HEK293 (cell line): ENCODE measurements around the gene CEND1.
A peak's percentile ranks its signal among the peaks of the same experiment; 100 is the strongest.

Experiments
- CTCF ChIA-PET: fragments of 350-600 bp; formaldehyde crosslinking; extraction: SDS; loops from one replicate; lab custom pipeline; 2021; ENCODE audit warnings: antibody characterized with exemption; lab: Yijun Ruan, JAX
- POLR2A ChIA-PET: fragments of 300-600 bp; formaldehyde crosslinking; extraction: SDS; loops from one replicate; lab custom pipeline; 2020; ENCODE audit warnings: antibody characterized with exemption, inconsistent platforms; lab: Yijun Ruan, JAX
- H3K27ac ChIP-seq: fragments of 200-500 bp; sonication (Bioruptor generic); 2 replicates; pipeline ENCODE4 v1.5.1; 2014; ENCODE audit warnings: low read depth, low read length, control low read depth, inconsistent platforms; ENCODE audit errors: extremely low read depth
- H3K36me3 ChIP-seq, 2 experiments: fragments of 200-500 bp in 1 of 2; sonication (Bioruptor generic) in 1 of 2; 1 replicate in 1 of 2; 2 replicates in 1 of 2; pipeline ENCODE4 v1.5.1; 2014 to 2017; ENCODE audit warnings: inconsistent platforms in 2 of 2, low read length in 2 of 2; ENCODE audit not compliant: control insufficient read depth in 2 of 2, insufficient read depth in 1 of 2
- H3K4me1 ChIP-seq: fragments of 200-500 bp; sonication (Bioruptor generic); 2 replicates; pipeline ENCODE4 v1.5.1; 2014; ENCODE audit warnings: mild to moderate bottlenecking, low read length, inconsistent platforms; ENCODE audit not compliant: control insufficient read depth, insufficient read depth
- H3K4me3 ChIP-seq: 2 replicates; pipeline ENCODE4 v1.5.1; 2011; ENCODE audit warnings: low read depth, mild to moderate bottlenecking, control low read depth, low read length, moderate library complexity
- H3K9me3 ChIP-seq: fragments of 200-500 bp; sonication (Bioruptor generic); 2 replicates; pipeline ENCODE4 v1.5.1; 2014; ENCODE audit warnings: low read depth, low read length, inconsistent platforms; ENCODE audit not compliant: control insufficient read depth, insufficient read depth
- GLIS1 ChIP-seq: fragments of 450-650 bp; formaldehyde crosslinking; IDR thresholded peaks from 2 replicates; pipeline ENCODE4 v1.5.1; 2016; ENCODE audit warnings: missing biosample characterization, missing genetic modification characterization
- KLF1 ChIP-seq: fragments of 450-650 bp; formaldehyde crosslinking; IDR thresholded peaks from 2 replicates; pipeline ENCODE4 v1.5.1; 2016; ENCODE audit warnings: missing biosample characterization, missing genetic modification characterization
- KLF8 ChIP-seq: fragments of 450-650 bp; formaldehyde crosslinking; IDR thresholded peaks from 2 replicates; pipeline ENCODE4 v1.5.1; 2016; ENCODE audit warnings: missing biosample characterization, missing genetic modification characterization
- KLF9 ChIP-seq: fragments of 450-650 bp; formaldehyde crosslinking; IDR thresholded peaks from 2 replicates; pipeline ENCODE4 v1.5.1; 2016; ENCODE audit warnings: missing biosample characterization, missing genetic modification characterization, low read depth
- SETDB1 ChIP-seq: IDR thresholded peaks from one replicate; pipeline ENCODE4 v1.6.1; 2017; ENCODE audit warnings: mild to moderate bottlenecking, low read length, moderate library complexity, mixed read lengths; ENCODE audit not compliant: insufficient read length
- SP3 ChIP-seq: fragments of 450-650 bp; formaldehyde crosslinking; IDR thresholded peaks from 2 replicates; pipeline ENCODE4 v1.5.1; 2016; ENCODE audit warnings: missing biosample characterization, missing genetic modification characterization
- ZBTB17 ChIP-seq: fragments of 450-650 bp; formaldehyde crosslinking; IDR thresholded peaks from 2 replicates; pipeline ENCODE4 v1.5.1; 2016; ENCODE audit warnings: missing biosample characterization, missing genetic modification characterization
- ZBTB8A ChIP-seq: fragments of 450-650 bp; formaldehyde crosslinking; IDR thresholded peaks from 2 replicates; pipeline ENCODE4 v1.5.1; 2016; ENCODE audit warnings: missing biosample characterization, missing genetic modification characterization
- ZEB2 ChIP-seq: fragments of 450-650 bp; formaldehyde crosslinking; IDR thresholded peaks from 2 replicates; pipeline ENCODE4 v1.5.1; 2016; ENCODE audit warnings: missing biosample characterization, missing genetic modification characterization
- ZFHX2 ChIP-seq: fragments of 450-650 bp; formaldehyde crosslinking; conservative IDR thresholded peaks from 2 replicates; pipeline ENCODE4 v1.5.1; 2016; ENCODE audit warnings: missing biosample characterization, missing genetic modification characterization
- ZIC2 ChIP-seq: fragments of 450-650 bp; formaldehyde crosslinking; IDR thresholded peaks from 2 replicates; pipeline ENCODE4 v1.5.1; 2016; ENCODE audit warnings: missing biosample characterization, missing genetic modification characterization
- ZNF292 ChIP-seq: fragments of 450-650 bp; formaldehyde crosslinking; IDR thresholded peaks from 2 replicates; pipeline ENCODE4 v1.5.1; 2016; ENCODE audit warnings: low read depth, missing biosample characterization, missing genetic modification characterization, borderline replicate concordance
- ZNF335 ChIP-seq: fragments of 450-650 bp; formaldehyde crosslinking; conservative IDR thresholded peaks from 2 replicates; pipeline ENCODE4 v1.5.1; 2016; ENCODE audit warnings: missing biosample characterization, missing genetic modification characterization
- ZNF416 ChIP-seq: fragments of 450-650 bp; formaldehyde crosslinking; IDR thresholded peaks from 2 replicates; pipeline ENCODE4 v1.5.1; 2016; ENCODE audit warnings: missing biosample characterization, missing genetic modification characterization
- ZNF423 ChIP-seq: fragments of 450-650 bp; formaldehyde crosslinking; IDR thresholded peaks from 2 replicates; pipeline ENCODE4 v1.5.1; 2016; ENCODE audit warnings: missing biosample characterization, missing genetic modification characterization
- ZNF561 ChIP-seq: fragments of 450-650 bp; IDR thresholded peaks from 2 replicates; pipeline ENCODE4 v1.5.1; 2018; ENCODE audit warnings: missing biosample characterization, missing genetic modification characterization, borderline replicate concordance
- ZNF629 ChIP-seq: fragments of 450-650 bp; formaldehyde crosslinking; IDR thresholded peaks from 2 replicates; pipeline ENCODE4 v1.5.1; 2017; ENCODE audit warnings: missing biosample characterization, missing genetic modification characterization
- ZNF660 ChIP-seq: fragments of 450-650 bp; IDR thresholded peaks from 2 replicates; pipeline ENCODE4 v1.5.1; 2018; ENCODE audit warnings: missing biosample characterization, mild to moderate bottlenecking, missing genetic modification characterization
- ZSCAN30 ChIP-seq: fragments of 450-650 bp; IDR thresholded peaks from 2 replicates; pipeline ENCODE4 v1.5.1; 2018; ENCODE audit warnings: missing biosample characterization, mild to moderate bottlenecking, missing genetic modification characterization, moderate library complexity
- TF ChIP-seq, protein P1 (sequence below): fragments of 450-650 bp; formaldehyde crosslinking; IDR thresholded peaks from 2 replicates; pipeline ENCODE4 v1.5.1; 2016; ENCODE audit warnings: missing biosample characterization, missing genetic modification characterization
- TF ChIP-seq, protein P2 (sequence below): fragments of 450-650 bp; formaldehyde crosslinking; optimal IDR thresholded peaks from 2 replicates; pipeline ENCODE3; 2016; ENCODE audit warnings: missing biosample characterization, mild to moderate bottlenecking, missing genetic modification characterization
- TF ChIP-seq, protein P3 (sequence below): fragments of 450-650 bp; formaldehyde crosslinking; IDR thresholded peaks from 2 replicates; pipeline ENCODE4 v1.5.1; 2016; ENCODE audit warnings: missing biosample characterization, missing genetic modification characterization
- TF ChIP-seq, protein P4 (sequence below): fragments of 450-650 bp; formaldehyde crosslinking; IDR thresholded peaks from 2 replicates; pipeline ENCODE4 v1.5.1; 2016; ENCODE audit warnings: missing biosample characterization, missing genetic modification characterization
- TF ChIP-seq, protein P5 (sequence below): fragments of 450-650 bp; formaldehyde crosslinking; IDR thresholded peaks from 2 replicates; pipeline ENCODE4 v1.5.1; 2016; ENCODE audit warnings: missing biosample characterization, missing genetic modification characterization
- TF ChIP-seq, protein P6 (sequence below): fragments of 450-650 bp; formaldehyde crosslinking; IDR thresholded peaks from 2 replicates; pipeline ENCODE4 v1.5.1; 2016; ENCODE audit warnings: missing biosample characterization, missing genetic modification characterization

Gene CEND1

DNA sequence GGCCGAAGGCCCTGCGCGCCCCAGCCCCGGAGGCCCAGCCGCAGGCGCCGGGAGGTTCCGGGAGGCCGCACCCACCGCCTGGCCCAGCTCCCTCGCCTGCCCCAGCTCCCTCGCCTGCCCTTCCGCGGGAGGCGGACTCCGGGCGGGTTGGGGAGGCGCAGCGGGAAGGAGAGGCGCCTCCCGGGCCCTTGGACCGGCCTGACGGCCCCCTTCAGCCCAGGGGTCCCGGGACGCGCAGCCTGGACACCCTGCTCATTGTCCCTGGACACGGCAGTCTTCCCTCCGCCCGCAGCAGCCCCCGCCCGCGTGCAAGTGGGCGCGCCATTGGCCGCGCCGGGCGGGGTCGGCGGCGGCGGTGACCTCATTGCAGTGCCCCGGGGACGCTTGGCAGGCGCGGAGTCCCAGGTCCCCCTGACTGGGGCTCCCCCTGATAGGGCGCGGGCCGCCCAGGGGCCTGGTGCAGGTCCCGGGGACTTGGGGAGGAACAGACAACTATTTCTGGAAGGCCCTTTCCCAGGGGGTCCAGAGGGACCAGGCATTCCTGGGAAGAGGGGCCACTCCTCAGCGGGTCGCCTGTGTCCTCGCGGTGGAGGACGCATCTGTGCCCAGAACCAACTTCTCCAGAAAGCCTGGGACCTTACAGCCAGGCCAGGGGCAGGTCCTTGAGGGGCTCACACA lies 43.4 kb upstream of the CEND1 start:
- ChIA-PET POLR2A (interaction anchor here (1.0 to 15.0 kb wide), 5 partner anchors 8 to 36 kb away, joined by 3 to 202 read pairs (median 4); partner anchors contain the start of genes PNPLA2, POLR2L and TSPAN4), CTCF (interaction anchor here (0.5 to 1.0 kb wide), 2 partner anchors 17 to 1569 kb away, joined by 3 to 4 read pairs; no protein-coding TSS in a partner anchor)
- no peaks in the 10 kb centered on the region; the same call in 1 of the 2 replicates for H3K4me1 ChIP-seq
- peak; percentile 55; the same call in 1 of the 2 replicates for TF ChIP-seq ZNF660 (tag by site-specific recombination)
- TF ChIP-seq ZEB2 (tag by site-specific recombination): no peak
- TF ChIP-seq ZNF561 (tag by site-specific recombination): no peak
- peak; percentile 72 for TF ChIP-seq ZBTB8A
- peak; percentile 64 for TF ChIP-seq ZFHX2 (tag by site-specific recombination)
- TF ChIP-seq ZBTB17 (tag by site-specific recombination): no peak
- TF ChIP-seq, protein P1, sequence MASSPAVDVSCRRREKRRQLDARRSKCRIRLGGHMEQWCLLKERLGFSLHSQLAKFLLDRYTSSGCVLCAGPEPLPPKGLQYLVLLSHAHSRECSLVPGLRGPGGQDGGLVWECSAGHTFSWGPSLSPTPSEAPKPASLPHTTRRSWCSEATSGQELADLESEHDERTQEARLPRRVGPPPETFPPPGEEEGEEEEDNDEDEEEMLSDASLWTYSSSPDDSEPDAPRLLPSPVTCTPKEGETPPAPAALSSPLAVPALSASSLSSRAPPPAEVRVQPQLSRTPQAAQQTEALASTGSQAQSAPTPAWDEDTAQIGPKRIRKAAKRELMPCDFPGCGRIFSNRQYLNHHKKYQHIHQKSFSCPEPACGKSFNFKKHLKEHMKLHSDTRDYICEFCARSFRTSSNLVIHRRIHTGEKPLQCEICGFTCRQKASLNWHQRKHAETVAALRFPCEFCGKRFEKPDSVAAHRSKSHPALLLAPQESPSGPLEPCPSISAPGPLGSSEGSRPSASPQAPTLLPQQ (tag by site-specific recombination): no peak
- TF ChIP-seq, protein P2, sequence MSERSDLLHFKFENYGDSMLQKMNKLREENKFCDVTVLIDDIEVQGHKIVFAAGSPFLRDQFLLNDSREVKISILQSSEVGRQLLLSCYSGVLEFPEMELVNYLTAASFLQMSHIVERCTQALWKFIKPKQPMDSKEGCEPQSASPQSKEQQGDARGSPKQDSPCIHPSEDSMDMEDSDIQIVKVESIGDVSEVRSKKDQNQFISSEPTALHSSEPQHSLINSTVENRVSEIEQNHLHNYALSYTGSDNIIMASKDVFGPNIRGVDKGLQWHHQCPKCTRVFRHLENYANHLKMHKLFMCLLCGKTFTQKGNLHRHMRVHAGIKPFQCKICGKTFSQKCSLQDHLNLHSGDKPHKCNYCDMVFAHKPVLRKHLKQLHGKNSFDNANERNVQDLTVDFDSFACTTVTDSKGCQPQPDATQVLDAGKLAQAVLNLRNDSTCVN: peak; percentile 80
- TF ChIP-seq SETDB1: no peak
- TF ChIP-seq GLIS1 (tag by site-specific recombination): peak; percentile 72
- TF ChIP-seq KLF1 (tag by site-specific recombination): peak; percentile 58; the same call in 1 of the 2 replicates
- TF ChIP-seq, protein P3, sequence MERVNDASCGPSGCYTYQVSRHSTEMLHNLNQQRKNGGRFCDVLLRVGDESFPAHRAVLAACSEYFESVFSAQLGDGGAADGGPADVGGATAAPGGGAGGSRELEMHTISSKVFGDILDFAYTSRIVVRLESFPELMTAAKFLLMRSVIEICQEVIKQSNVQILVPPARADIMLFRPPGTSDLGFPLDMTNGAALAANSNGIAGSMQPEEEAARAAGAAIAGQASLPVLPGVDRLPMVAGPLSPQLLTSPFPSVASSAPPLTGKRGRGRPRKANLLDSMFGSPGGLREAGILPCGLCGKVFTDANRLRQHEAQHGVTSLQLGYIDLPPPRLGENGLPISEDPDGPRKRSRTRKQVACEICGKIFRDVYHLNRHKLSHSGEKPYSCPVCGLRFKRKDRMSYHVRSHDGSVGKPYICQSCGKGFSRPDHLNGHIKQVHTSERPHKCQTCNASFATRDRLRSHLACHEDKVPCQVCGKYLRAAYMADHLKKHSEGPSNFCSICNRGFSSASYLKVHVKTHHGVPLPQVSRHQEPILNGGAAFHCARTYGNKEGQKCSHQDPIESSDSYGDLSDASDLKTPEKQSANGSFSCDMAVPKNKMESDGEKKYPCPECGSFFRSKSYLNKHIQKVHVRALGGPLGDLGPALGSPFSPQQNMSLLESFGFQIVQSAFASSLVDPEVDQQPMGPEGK (tag by site-specific recombination): peak; percentile 55
- no peak for TF ChIP-seq ZNF416 (tag by site-specific recombination)
- TF ChIP-seq KLF8 (tag by site-specific recombination): peak; percentile 74; the same call in 1 of the 2 replicates
- 0 out of 2 replicates have a peak, but pooled peaks have one; percentile 11 for TF ChIP-seq ZNF423 (tag by site-specific recombination)
- peak; percentile 55 for TF ChIP-seq KLF9 (tag by site-specific recombination)
- TF ChIP-seq SP3 (tag by site-specific recombination): peak; percentile 19; the same call in 1 of the 2 replicates
- TF ChIP-seq ZNF335 (tag by site-specific recombination): peak; percentile 43
- TF ChIP-seq, protein P4, sequence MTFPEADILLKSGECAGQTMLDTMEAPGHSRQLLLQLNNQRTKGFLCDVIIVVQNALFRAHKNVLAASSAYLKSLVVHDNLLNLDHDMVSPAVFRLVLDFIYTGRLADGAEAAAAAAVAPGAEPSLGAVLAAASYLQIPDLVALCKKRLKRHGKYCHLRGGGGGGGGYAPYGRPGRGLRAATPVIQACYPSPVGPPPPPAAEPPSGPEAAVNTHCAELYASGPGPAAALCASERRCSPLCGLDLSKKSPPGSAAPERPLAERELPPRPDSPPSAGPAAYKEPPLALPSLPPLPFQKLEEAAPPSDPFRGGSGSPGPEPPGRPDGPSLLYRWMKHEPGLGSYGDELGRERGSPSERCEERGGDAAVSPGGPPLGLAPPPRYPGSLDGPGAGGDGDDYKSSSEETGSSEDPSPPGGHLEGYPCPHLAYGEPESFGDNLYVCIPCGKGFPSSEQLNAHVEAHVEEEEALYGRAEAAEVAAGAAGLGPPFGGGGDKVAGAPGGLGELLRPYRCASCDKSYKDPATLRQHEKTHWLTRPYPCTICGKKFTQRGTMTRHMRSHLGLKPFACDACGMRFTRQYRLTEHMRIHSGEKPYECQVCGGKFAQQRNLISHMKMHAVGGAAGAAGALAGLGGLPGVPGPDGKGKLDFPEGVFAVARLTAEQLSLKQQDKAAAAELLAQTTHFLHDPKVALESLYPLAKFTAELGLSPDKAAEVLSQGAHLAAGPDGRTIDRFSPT: peak; percentile 60; the same call in 1 of the 2 replicates
- no peak for TF ChIP-seq ZNF292
- TF ChIP-seq ZSCAN30 (tag by site-specific recombination): 0 out of 2 replicates have a peak, but pooled peaks have one; percentile 21
- peak; percentile 82 for TF ChIP-seq ZIC2 (tag by site-specific recombination)
- TF ChIP-seq, protein P5, sequence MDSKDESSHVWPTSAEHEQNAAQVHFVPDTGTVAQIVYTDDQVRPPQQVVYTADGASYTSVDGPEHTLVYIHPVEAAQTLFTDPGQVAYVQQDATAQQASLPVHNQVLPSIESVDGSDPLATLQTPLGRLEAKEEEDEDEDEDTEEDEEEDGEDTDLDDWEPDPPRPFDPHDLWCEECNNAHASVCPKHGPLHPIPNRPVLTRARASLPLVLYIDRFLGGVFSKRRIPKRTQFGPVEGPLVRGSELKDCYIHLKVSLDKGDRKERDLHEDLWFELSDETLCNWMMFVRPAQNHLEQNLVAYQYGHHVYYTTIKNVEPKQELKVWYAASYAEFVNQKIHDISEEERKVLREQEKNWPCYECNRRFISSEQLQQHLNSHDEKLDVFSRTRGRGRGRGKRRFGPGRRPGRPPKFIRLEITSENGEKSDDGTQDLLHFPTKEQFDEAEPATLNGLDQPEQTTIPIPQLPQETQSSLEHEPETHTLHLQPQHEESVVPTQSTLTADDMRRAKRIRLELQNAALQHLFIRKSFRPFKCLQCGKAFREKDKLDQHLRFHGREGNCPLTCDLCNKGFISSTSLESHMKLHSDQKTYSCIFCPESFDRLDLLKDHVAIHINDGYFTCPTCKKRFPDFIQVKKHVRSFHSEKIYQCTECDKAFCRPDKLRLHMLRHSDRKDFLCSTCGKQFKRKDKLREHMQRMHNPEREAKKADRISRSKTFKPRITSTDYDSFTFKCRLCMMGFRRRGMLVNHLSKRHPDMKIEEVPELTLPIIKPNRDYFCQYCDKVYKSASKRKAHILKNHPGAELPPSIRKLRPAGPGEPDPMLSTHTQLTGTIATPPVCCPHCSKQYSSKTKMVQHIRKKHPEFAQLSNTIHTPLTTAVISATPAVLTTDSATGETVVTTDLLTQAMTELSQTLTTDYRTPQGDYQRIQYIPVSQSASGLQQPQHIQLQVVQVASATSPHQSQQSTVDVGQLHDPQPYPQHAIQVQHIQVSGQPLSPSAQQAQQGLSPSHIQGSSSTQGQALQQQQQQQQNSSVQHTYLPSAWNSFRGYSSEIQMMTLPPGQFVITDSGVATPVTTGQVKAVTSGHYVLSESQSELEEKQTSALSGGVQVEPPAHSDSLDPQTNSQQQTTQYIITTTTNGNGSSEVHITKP (tag by site-specific recombination): peak; percentile 53
- TF ChIP-seq ZNF629 (tag by site-specific recombination): peak; percentile 42
- TF ChIP-seq, protein P6, sequence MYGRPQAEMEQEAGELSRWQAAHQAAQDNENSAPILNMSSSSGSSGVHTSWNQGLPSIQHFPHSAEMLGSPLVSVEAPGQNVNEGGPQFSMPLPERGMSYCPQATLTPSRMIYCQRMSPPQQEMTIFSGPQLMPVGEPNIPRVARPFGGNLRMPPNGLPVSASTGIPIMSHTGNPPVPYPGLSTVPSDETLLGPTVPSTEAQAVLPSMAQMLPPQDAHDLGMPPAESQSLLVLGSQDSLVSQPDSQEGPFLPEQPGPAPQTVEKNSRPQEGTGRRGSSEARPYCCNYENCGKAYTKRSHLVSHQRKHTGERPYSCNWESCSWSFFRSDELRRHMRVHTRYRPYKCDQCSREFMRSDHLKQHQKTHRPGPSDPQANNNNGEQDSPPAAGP (tag by site-specific recombination): peak; percentile 49

More for the DNA sequence above, 43.4 kb upstream of the CEND1 start:
- H3K4me3 ChIP-seq: peak overlapping the region; percentile 70
- no peaks in the 10 kb centered on the region for H3K9me3 ChIP-seq
- H3K36me3 ChIP-seq: peaks cover 0 to 37% of the 10 kb centered on the region in 2 experiments; a peak in 1 of 3 replicates
- peak overlapping the region; percentile 64; the same call in 1 of the 2 replicates for H3K27ac ChIP-seq
